HG03196 (cell line): ENCODE measurements around the gene SS18L1.
"Not testable (repeated sequence)": the region's sequence is repeated elsewhere in the genome, so short reads cannot be mapped to it uniquely, and the experiment has no call there.

Experiments
- ATAC-seq: cut with Tn5 transposase; IDR thresholded peaks from one replicate; pipeline ENCODE4 v1.9.1; 2021; ENCODE audit not compliant: unreplicated experiment

The SS18L1 gene

GRCh38 chr20:62136283-62137091, 7.1 kb upstream of the SS18L1 start:
- no peak for ATAC-seq

DNA sequence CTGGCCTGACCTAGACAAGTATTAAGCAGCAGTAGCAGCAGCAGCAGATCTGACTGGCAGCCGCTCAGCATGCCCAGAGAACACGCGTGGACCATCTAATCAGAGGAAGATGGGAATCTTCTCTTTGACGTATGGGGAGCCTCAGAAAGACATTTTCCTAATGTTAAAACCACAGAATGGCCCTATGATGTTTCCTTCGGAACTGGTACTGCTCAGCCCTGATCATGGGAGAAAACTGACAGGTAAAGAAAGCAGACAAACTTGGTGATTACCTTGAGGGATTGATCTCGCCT, 6.5 kb upstream of the SS18L1 start:
- ATAC-seq = no peak

DNA sequence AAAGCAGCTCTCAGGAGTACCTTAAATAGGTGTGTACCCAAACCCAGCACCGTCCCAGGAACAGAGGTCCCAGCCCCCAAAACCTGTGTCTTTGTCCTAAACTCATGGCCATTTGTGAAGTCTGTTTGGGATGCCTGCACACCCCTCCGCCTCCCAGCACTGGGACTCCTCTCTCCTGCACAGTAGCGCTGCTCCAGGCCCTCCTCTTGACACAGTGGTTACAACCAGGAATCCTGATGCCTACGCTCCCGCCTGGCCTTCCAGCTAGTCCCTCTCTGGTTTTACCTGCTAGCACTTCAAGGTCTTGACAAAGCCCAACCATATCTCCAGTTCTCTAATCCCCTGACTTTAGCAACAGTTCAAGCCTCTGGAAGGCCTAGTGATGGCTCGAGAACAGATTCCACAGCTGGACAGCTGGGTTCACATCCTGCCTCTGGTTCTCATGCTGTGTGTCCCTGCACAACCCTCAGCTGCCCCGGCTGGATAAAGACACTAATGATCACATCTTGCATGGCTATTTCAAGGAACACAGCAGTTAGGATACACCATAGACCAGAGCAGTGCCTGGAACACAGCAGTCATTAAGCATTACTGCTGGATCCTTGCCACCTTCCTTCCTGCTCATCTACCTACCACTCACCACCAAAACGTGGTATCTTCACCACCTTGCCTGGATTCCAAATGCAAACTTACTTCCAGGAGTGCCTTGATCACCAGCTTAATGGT, 5.9 kb upstream of the SS18L1 start:
- ATAC-seq = no peak

DNA sequence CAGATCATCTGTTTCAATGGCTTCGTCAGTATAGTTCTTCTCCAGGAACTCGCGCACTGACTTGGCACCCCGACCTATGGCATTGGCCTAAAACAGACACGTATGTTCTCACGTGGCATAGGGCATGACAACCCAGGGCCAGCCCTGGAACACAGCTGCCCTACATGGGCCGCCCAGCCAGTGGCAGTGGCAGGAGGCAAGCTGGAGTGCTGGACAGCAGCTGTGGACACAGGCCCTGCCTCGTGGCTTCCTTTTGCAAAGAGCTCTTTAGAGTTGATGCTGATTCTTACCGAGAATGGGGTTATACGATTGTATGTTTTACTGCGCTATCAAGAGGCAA, 5.4 kb upstream of the SS18L1 start:
- ATAC-seq = no peak

- ATAC-seq = no peak
Measured at GRCh38 chr20:62138912-62139311, 4.7 kb upstream of the SS18L1 start.

DNA sequence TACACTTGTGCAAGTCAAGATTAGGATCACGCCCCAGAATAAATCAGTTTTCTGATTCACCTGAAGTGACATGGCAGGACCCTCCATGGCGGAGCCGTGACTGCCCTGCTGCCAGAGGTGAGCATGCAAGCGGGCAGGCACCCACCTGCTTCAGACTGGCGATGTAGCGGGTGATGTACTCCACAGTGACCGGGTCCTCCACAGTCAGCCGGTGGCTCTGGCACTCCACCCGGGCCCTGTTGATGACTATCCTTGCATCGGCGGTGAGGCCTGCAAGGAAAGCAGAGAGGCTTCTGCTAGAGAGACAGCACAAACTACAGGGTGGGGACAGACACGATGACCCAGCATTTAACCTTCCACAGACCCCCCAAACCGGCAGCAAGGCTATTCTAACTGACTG, 3.9 kb upstream of the SS18L1 start:
- ATAC-seq = no peak

GRCh38 chr20:62141043-62141396, 2.5 kb upstream of the SS18L1 start:
- ATAC-seq = no peak

- no peak for ATAC-seq
Measured at GRCh38 chr20:62141397-62142251, 1.9 kb upstream of the SS18L1 start.

GRCh38 chr20:62142252-62143080, 1.1 kb upstream of the SS18L1 start:
- ATAC-seq = peak; percentile 17

DNA sequence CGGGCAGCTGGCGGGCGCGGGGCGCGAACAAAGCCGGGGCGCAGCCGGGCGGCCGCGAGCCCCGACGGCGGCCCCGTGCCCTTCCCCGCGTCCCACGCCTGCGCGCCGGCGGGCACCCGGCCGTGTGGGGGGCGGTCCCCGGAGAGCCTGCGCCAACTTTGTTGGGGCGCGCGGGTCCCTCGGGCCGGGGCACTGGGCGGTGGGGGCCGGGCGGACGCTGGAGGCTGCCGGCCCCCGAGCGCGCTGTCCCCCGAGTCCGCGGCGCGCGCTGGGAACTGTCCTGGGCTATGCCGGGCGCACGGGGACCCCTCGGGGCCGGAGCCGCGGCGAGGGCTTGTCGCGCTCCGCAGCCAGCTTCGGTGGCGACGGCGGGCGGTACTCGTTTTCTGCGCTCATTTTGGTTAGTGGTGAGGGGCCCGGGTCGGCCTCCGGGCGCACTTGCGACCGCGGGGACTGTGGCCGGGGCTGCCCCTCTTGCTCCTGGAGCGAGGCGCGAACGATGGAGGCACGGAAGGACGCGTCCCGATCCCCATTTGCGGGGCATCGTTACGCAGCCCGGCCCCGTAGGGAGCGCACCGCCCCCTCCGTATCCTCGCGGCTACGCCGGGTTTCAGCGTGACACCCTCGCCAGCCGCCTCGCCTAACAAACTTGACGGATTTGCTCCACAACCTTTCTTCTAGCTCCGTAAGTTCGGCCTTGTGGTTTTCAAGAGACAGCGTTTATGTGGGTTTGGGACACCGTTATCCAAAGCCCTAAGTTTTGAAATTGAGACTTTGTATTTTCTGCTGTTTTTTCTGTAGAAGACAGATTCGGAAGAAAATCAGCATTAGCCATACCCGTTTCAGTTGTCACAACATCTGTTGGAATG, 622 bp downstream of the SS18L1 start:
- ATAC-seq = no peak

DNA sequence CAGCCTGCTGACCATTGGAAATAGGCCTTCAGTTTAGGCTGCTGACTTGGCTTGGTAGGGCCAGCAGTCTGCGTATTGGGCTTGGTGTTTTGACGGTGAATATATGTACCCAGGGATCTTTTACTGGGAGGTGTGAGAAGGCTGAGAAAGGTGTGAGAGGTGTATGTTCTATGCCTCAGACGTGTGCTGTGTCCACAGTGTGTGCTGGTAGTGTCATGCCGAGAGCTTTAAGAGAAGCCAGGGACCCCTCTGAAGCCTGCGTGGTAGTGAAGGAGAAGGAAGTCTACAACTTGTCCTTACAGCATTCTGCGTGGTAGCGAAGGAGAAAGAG, 2.1 kb downstream of the SS18L1 start:
- no peak for ATAC-seq

- no peak for ATAC-seq
Measured at GRCh38 chr20:62146019-62146755, 2.6 kb downstream of the SS18L1 start.

DNA sequence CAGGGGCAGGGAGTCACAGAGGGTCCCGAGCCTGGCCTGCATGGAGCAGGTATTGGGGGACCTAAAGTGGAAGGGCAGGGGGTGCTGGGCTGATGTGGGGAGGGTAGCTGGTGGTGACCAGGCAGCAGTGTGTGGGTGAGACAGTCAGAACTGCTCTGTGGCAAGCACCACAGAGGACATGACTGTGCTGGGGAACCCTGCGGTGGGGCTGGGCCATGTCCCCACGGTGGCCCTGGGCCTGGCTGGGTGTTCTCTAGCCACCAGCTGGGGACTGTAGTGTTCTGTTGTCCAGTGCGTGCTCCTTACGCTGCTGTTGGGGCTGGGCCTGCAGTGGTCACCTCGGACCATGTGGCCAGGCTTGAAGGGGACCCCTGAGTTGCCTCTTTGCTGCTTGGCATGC, 3.6 kb downstream of the SS18L1 start:
- ATAC-seq = no peak

- no peak for ATAC-seq
Measured at GRCh38 chr20:62147528-62147927, 4.0 kb downstream of the SS18L1 start.

- ATAC-seq = not testable (repeated sequence)
Measured at GRCh38 chr20:62148383-62148782, 4.8 kb downstream of the SS18L1 start.

DNA sequence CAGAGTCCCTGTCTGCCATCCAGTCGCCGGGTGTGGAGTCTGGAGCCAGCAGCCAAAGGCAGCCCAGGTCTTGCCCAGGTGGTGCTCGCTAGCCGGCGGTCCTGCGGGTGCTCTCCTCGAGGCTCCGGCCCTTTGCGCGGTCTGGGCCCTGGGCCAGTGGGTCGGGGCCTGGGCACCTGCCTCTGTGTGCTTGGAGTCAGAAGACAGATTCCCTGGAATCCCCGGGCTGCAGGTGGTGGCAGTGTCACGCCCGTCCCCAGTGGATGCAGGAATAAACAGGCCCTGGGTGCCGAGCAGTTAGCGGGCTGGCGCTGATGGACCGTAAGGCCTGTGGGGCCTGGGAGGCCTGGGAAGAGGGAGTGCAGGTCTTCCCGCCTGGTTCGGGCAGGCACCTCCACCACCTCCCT, 5.3 kb downstream of the SS18L1 start:
- ATAC-seq = no peak

DNA sequence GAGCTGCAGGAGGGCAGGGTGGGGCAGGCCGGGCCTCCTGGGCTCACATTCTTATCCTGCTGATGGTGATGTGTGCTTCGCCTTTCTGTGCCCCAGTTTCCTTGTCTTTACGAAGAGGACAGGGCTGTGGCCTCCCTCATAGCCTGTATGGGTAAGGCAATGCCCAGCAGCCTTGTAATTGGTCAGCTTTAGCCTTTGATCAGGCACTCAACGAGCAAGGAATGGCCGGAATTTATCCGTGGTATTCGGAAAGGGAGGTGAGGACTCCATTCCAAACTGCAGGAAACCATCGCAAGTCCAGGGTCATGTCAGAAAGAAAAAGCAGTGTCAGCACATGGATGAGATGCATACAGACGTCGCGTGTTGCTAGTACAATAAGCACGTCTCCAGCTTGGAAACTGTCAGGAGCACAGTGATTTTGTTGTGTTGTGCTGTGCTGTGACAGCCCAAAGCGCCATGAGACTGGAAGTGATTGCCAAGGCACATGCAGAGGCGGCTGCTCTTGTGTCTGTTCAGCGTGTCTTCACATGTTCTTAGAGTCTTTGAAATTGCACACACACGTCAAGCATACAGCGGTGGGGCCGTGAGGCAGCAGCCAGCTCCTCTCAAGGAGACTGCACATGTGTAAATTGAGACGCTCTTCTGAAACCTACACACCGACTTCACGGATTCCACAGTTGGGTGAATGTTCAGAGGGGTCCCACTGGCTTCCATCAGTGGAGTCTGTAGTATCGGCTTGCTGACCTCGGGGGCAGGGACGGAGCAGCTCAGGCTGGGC, 6.2 kb downstream of the SS18L1 start:
- no peak for ATAC-seq

- no peak for ATAC-seq
Measured at GRCh38 chr20:62150310-62150575, 6.7 kb downstream of the SS18L1 start.

DNA sequence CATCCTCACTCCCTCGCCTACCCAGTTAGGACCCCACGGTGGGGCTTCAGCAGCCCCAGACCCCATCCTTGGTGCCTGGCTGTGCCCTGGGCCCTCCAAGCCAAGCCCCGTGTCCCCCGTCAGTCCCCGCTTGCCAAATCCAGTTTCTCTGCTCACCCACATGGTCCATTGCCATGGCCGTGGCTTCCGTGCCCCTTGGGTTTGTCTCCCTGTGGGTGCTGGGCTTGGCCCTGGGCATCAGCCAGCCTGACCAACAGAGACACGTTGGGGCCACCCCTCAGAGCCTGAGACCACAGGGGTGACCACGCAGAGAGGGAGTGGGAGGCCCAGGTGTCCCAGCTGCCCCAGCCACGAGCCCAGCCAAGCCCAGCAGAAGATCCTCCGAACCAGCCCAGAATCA, 7.7 kb downstream of the SS18L1 start:
- no peak for ATAC-seq
